Stimulated activated CD4-positive, alpha-beta T cell treated with anti-CD3 and anti-CD28 coated beads, Interleukin-12 subunit alpha, Interleukin-12 subunit beta, amount 100 ng/mL, for 24 hours (primary cell): Measurements from ENCODE around the gene ROM1.

ENCODE experiments used
- DNase-seq, 2 experiments: peaks; one replicate each; pipeline ENCODE4 v3.0.0-alpha.2; 2020; ENCODE audit warnings: low read depth in 2 of 2

The ROM1 gene

DNA sequence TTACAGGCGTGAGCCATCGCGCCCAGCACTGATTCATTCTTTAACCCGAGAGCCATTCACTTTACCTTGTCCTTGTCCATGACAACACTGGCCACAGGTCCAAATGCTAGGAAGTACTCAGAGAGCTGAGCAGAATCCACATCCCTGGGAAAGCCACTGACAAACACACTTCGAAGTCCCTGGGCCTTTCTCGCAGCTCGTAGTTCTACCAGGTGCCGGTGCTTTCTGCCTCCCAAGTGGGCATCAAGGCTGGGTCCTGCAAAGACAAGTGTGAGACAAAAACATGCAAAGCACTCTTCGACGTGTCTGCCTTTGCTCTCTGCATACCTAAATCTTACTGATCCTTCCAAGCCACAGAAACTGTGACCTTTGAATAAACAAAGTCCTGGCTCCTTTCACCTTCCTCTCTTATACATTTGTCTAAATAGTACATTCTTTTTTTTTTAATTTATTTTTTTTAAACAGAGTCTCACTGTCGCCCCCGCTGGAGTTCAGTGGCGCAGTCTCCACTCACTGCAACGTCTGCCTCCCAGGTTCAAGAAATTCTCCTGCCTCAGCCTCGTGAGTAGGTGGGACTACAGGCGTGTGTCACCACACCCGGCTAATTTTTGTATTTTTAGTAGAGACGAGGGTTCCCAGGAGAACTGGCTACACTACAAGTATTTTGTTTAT lies 24.0 kb upstream of the ROM1 start:
- DNase-seq, result no peak

DNA sequence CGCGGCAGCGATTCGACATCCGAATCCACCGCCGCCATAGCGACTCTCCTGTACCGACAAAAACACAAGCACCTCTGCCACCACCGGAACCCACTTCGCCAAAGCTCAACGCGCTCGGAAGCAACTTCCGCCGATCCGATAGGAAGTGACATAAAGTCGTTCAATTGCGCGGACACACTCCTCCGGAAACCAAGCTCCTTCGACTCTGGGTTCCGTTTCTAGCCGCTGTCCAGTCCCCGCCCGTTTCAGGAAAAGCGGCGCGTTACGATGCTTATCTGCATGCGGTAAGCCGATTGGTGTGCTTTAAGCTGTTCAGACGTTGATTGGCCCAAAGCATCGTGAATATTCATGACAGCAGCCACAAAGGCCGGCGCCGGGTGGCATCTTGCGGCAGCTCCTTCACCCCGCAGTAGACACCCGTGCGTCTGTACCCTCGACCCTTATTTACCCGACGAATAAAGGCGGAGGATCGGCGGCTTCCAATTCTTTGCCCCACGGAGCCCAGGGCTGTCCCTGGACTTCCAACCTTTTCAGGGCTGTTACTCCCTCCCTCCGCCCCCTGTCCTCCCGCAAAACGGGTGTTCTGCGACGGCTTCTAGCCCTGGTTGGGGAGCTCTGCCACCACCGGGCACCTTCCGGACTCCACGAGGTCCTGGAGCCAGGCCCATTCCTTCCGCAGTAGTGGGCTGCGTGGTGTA lies 21.5 kb upstream of the ROM1 start, which contains the start of gene TUT1:
TSS of gene TUT1 (minus strand) at position 76 of the 698 bp plus-strand sequence. CDS start at position 38, 38 bp downstream.
- peak; percentile 93 to 94 for DNase-seq

DNA sequence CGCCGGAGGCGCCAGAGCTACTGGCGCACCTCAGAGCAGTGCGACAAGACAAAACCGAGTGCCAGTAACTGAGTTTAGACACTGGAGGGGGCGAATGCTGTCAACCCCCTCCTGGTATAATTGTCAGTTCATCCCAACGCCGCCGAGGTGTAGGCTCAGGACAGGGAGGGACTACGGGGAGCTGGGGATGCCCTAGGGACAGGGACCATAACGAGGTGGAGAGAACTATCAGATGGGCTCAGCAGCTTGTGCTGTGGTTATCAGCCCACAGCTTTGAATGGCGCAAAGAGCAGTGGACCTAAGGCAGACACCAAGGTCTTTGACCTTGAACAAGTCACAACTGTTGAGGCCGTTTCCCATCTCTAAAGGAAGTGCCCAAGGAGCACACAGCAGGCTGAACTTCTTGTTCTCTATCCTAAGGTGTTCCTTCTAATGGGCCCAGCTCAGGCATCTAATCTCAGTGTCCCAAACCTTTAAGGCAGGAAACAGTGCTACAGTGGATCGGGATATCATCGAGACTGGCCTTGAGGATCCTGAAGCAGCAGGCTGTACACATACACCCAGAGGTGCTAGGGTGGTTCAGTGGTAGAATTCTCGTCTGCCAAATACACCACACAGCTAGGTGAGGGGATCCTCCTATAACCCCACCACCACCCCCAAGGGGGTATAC lies 20.8 kb upstream of the ROM1 start:
- no peak for DNase-seq

DNA sequence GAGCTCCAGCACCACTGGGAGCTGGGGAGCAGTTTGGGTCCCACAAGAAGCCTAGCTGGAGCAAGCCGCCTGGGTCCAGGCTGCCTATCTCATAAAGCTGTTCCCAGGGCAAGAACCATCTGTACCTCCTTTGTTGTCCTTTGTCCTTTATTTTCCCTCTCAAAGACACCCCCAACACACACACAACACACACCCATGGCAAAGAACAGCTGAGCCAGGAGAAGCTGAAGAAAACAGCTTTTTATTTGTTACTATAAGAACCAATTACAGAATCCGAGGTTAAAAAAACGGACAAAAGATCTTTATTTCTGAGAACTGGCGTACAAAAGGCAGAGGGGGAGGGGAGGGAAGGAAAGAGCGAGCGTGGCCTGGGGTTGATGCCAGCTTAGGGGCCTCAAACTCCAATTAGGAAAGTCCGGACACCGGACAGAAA lies 20.1 kb upstream of the ROM1 start:
- no peak for DNase-seq

DNA sequence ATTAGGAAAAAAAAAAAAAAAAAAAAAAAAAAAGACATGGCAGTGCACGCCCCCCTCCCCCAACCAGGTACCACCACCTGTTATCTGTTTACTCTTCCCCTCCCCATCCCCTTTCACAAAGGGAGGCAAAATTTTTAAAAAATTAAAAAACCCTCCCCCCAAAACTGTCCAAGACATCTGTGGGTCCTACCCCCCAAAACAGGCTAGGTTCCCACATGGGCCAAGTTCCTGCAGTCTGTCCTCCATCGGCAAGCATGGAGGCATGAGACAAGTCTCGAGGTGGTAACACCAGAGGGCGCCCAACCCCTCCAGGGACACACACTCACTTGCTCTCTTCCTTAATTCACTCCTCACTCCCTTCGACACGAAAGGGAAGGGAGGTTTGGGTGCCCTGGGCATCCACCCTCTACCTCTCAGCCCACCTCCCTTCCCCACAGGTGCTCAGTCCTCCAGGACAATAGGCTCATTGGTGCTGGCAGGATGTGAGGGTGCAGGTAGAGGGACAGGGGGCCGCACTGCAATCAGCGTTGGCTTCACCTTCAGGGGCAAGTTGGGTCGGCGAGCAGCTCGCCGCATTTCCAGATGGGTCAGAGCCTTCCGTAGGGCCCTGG lies 19.5 kb upstream of the ROM1 start:
- DNase-seq, result peak in 1 of 2 experiments; percentile 74

DNA sequence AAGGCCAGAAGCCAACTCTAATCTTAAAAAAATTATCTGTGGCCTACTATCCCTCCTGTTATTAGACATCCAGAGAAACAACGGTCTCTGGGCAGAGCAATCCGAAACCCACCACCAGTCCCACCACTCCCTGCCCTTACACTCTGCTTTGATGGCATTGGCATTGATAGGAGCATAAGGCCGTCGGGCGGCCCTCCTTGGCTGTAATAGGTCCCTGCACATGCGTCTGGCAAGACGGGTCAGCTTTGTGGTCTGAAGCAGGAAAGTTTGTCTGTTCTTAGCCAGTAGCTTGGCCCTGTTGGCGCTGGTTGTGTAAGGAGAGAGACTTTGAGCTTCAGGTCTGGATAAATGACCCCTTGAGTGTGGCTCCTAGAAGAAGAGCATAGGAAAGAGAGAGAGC lies 17.9 kb upstream of the ROM1 start:
- DNase-seq, result no peak

DNA sequence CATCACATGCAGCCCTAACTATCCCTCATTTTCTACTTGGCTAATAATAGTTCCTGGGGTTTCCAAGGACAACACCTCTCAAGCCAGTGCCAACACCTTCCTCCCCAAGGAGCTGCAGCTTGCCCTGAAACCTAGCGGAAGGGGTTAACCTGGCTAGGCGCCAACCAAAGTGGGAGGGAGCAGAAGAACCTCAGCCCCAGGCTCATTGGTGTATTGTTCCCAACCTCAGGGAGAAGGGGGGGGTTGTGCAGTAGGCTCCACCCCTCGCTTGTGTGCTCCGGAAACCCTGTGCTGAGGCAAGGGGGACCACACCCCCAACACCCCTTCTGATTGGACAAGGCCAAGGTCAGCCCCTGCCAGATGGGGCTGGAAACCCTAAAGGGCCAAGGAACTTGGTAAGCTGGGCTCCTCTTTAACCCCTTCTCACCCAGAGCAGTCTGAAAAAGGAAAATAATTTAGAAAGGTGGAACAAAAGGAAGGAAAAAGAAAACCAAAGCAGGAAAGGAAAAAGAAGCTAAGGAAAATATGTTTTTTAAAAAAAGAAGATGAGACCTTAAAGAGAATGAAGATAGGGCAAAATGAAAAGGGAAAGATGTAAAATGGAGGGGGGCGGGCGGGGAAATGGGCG lies 13.9 kb upstream of the ROM1 start:
- DNase-seq, result peak; percentile 89 to 94

DNA sequence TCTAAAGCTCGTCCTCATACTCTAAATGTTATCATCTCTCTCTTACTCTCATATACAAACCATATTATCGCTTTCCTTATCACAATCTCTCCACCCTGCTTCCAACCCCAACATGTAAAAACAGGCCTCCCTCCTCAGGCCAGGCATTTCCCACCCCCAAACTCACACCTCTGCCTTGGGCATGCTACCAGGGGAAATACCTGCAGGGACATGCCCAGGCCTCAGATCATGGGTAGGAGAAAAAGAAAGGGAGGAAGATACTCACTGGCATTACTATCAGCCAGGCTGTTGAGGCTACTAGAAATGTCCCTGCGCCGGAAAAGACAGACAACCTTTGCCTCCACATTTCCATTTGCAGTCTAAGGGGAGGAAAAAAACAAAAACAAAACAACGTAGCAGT lies 13.2 kb upstream of the ROM1 start:
- no peak for DNase-seq

DNA sequence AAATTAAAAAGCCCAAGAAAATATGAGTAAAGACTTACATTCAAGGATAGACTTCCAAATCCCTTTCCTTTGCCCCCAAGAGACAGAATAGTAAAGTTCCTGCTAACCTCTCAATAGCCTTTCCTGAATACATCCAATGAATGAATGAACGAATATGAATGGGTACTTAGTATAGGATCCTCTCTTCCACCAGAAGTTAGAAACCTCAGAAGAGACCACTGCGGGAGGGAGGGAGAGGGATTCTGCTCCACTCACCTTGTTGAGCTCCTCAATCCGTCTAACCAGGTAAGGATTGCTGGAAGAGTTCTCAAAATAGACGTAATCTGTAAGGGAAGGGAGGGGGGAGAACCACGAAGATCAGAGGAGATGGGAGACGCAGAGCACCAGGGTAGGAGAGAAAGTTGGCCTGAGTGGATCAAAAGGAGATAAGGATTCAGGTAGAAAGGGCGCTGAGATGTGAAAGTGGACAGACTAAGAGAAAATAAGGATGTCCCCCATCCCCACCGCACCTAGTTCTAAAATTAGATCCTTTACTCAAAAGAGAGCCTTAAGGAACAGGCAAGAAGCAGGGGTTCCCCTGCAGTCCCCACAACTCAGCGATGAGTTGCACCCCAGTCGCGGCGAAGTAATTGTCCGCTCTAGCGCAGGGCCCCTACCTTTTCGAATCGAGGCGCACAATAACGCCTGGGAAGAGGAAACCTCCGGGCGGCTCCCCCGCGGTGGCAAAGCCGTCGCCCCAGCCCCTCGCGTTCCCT lies 12.5 kb upstream of the ROM1 start:
- no peak for DNase-seq

DNA sequence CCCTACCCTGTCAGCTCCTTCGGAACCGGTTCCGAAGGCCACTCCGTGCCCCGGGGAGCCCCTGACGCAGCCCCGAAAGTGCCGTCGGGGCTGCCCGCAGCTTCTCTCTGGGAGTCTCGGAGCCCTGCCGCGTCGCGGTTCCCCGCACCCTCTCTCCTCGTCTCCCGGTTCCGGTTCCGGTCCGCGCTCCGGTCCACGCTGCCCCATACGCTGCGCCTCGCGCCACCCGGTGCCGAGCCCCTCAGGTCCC lies 12.0 kb upstream of the ROM1 start:
- peak in 1 of 2 experiments; percentile 50 for DNase-seq

DNA sequence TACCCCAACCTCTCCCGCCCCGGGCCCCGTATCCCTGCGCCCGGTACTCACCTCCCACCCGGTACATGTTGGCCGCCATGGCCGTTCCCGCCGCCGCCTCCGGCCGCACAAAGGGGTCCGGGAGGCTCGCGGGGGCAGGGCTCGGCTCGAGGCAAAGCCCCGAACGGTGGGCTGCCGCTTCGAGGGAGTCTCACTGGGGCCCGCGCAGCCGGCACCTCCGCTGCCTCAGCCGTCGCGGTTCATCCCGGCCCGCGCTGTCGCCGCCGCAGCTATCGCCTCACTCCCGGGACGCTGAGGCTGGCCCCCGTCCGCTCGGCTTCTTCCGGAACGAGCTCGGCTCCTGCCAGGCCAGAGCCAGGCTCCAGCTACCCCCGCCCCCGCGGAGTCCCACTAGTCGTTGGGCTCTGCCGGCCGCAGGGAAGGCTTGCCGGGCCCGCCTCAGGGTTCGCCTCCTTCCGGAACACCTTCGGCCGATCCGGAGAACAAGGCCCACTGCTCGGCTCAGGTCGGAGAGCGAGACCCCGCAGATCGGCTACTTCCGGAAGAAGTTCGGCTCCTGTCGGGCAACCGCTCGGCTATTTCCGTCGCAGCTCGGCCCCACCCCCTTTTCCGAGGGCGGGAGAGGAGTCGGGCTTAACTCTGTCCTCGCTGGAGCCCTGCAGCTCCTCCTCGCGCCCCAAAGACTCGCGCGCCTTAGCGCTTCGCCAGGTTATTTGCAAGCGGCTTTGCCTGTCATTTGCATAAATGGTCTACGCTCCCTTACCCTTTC lies 11.5 kb upstream of the ROM1 start, which contains the start of gene MTA2:
TSS of gene MTA2 (minus strand) at position 494 of the 769 bp plus-strand sequence. CDS start at position 79, 415 bp downstream.
- DNase-seq, result peak; percentile 100

DNA sequence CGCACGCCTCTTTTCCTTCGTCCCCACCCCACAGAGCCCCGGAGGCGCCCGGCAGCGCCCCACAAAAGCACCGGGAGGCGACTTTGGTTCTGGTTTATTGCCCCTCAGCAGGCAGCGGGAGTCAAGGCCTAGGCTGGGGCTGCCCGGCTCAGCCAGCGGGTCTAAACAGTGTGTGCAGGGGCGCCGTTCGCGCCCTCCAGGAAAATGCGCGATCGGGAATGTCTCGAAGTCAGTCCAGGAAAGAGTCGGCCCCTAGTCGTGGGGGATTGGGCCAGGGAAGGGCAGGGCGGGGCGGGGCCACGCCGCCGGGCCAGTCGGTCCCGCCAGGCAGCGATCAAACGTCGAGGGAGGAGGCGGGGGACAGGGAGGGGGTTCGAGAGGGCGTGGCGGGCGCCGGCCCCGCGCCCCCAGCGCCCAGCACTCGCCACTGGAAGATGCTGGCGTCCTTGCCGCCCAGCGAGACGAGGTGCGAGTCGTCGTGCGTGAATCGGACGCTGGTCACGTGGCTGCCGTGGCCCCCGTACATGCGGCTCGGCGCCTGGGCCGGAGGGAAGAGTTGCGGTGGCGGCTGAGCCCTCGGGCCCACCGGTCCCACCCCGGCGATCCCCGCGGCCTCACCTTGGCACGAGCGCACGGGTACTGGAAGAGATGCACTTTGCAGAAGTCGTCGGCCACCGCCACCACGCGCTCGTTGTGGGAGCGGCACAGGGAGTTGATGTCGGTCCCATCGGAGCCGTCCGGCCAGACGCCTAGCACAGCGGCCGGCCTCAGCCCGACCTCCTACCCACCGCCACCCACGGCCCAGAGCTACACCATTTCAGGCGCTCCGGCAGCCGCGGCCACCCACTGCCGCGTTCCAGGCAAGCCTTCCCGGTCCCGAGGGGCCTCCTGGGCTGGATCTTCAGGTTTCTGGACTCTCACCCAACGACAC lies 10.7 kb upstream of the ROM1 start:
- no peak for DNase-seq

DNA sequence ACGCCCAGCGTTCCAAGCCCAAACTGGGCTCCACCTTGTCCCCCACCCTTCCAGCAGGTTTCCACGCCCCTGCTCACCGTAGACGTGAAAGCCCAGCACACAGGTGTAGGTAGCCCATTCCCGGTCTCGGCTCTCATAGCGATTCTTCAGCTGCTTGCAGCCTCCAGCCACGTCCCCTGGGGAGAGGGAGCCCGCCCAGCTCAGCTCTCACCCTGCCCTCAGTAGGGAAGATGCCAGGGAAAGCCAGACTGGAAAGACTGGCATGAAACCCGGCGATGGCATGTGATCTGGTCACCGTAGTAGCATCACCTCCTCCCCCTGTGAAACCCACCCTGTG lies 10.0 kb upstream of the ROM1 start:
- no peak for DNase-seq

DNA sequence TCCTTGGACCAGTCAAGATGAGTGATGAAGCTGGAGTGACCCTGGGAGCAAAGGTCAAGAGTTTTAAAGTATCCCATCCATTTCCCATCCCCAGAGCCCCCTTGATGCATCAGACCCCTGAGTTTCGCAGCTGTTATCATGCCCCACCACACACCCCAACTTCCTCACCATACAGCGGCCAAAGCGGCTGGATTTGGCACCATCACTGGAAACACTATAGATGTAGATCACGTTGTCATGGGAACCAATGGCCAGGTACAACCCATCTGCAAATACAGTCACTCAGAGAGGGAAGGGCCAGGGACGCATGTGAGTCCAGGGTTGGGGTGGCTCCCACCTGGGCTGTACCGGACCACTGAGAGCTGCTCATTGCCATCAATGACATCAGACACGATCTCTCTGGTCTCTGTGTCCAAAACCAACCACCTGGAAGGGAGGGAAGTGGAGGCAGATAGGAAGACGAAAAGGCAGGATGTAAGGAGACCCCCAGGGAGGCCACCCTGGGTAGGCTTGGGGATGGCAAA lies 9.2 kb upstream of the ROM1 start:
- no peak for DNase-seq

DNA sequence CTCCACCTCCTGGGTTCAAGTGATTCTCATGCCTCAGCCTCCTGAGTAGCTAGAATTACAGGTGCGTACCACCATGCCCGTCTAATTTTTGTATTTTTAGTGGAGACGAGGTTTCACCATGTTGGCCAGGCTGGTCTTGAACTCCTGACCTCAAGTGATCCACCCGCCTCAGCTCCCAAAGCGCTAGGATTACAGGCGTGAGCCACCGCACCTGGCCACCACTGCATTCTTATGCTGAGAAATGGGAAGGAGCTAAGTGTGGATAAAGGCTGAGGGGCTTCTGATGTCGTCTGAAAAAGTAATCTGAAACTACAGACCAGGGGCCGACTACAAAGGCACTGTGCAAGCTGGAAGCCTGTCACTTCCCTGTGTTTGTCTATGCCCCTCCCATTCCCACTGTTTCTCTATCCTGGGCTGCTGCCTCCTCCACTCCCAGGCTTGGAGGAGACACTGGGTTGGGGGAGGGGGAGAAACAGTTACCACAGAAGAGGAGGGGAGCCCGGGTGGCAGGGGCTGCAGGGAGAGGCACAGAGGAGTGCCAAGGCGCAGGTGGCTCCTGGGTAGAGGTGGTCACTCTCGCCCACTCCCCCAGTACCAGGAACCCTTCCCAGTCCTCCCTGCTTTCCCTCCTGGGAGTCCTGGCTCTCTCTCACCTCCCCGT lies 8.5 kb upstream of the ROM1 start:
- no peak for DNase-seq

DNA sequence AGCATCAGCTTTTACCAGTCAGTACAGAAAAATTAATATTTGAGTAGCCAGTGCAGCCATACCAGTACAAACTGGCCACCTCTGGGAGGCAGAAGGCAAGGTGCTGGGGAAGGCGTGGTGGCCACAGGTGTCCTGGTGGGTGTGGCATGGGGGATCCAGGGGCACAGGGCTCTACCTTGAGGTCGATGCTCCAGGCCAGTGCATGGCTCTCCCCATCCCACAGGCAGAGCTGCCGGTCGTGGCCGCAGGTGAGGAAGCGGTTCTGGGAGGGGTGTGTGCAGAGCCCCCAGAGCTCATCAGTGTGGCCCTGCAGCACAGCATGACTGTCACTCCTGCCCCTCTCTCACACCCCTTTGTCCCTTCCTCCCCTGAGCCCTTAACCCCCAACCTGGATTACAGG lies 7.6 kb upstream of the ROM1 start:
- DNase-seq, result no peak

DNA sequence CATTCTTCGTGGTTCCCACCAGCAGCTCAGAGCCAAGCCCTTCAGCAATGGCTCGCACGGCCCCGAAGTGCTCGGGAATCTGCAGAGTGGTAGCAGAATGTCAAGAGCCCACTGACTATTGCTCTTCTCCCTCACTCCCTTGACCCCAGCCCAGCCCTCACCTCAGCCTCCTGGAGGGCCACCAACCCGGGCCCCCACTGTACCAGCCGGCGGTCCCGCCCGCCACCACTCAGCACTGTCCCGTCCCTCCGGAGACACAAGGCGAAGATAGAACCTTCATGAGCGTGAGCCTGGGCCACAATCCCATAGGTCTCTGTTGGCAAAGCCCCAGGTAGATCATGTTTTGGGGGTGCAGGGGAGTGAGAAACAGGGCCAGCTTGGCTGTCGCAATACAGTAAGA lies 7.2 kb upstream of the ROM1 start:
- DNase-seq, result no peak

DNA sequence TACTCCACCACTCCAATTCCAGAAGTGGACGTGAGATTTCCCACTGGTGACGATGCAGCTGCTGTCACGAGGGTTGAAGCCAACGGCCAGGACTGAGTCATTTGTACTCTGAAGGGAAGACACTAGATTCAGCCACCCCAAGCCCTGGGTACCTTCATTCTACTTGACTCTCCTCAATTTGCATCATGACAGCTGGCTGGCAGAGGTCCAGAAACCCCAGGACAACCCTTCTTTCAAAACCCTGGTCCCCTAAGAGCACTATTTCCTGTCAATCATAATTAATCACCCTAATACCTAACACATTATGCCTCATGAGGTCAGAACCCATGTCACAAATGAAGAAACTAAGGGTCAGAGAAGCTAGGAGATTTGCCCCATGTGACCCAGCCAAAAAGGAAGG lies 5.3 kb upstream of the ROM1 start:
- no peak for DNase-seq

DNA sequence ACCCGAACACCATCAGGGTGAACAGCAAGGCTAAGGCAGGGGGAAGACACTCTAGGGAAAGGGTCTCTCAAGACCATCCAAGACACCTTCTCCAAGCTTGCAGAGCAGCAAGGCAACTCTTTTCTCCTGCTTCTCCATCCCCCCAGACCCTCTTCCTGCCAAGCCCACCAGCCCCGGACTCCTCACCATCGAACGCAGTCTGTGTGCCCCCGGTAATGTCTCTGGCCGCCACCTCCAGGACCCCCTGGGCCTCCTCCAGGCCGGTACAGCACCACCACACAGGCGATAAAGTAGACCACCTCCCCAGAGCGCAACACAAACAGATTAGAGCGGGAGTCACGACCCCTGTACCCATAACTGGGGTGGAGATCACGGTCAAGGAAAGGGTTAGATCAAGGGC lies 4.3 kb upstream of the ROM1 start:
- DNase-seq, result no peak
